Neural cell (in vitro differentiated cells): ENCODE data around the gene DLK2. TPM values are rescaled to one million over a fixed set of nuclear protein-coding genes. Genes with fewer than 3 reads are reported as not detected.

ENCODE experiments used
- H2AFZ ChIP-seq: fragments of 200-600, 300-800 bp; sonication (generic), shearing (Covaris generic); 2 replicates; pipeline ENCODE4 v1.6.0; 2014; ENCODE audit warnings: low read depth, mild to moderate bottlenecking, antibody characterized with exemption, low read length, moderate library complexity
- H3F3A ChIP-seq: fragments of 200-600 bp; shearing (Covaris generic); 2 replicates; pipeline ENCODE4 v1.6.1; 2016; ENCODE audit warnings: mild to moderate bottlenecking, moderate library complexity, mixed read lengths, antibody characterized with exemption, low read length; ENCODE audit not compliant: insufficient read depth, poor library complexity, severe bottlenecking
- H3K27ac ChIP-seq: fragments of 200-600, 300-800 bp; sonication (generic), shearing (Covaris generic); 2 replicates; pipeline ENCODE4 v1.5.1; 2014; ENCODE audit warnings: mild to moderate bottlenecking, low read length, moderate library complexity
- H3K27me3 ChIP-seq: fragments of 300-800, 200-600 bp; sonication (generic), shearing (Covaris generic); 2 replicates; pipeline ENCODE4 v1.6.0; 2014; ENCODE audit warnings: mild to moderate bottlenecking, low read depth, low read length, moderate library complexity; ENCODE audit not compliant: insufficient read depth
- H3K36me3 ChIP-seq: fragments of 300-800, 200-600 bp; sonication (generic), shearing (Covaris generic); 2 replicates; pipeline ENCODE4 v1.5.1; 2014; ENCODE audit warnings: mild to moderate bottlenecking, antibody characterized with exemption, low read length, moderate library complexity; ENCODE audit not compliant: insufficient read depth
- H3K4me2 ChIP-seq: fragments of 300-800, 200-600 bp; sonication (generic), shearing (Covaris generic); 2 replicates; pipeline ENCODE4 v1.6.0; 2014; ENCODE audit warnings: mild to moderate bottlenecking, low read length
- H3K4me3 ChIP-seq: fragments of 300-800, 200-600 bp; sonication (generic), shearing (Covaris generic); 2 replicates; pipeline ENCODE4 v1.5.1; 2014; ENCODE audit warnings: mild to moderate bottlenecking, low read length, moderate library complexity
- H3K79me2 ChIP-seq: fragments of 200-600 bp; shearing (Covaris generic); replicated peaks from 2 replicates; pipeline ENCODE4 v1.6.0; 2014; ENCODE audit warnings: mild to moderate bottlenecking, low read length, moderate library complexity; ENCODE audit not compliant: insufficient read depth
- H3K9ac ChIP-seq: fragments of 300-800, 200-600 bp; sonication (generic), shearing (Covaris generic); 2 replicates; pipeline ENCODE4 v1.6.1; 2016; ENCODE audit warnings: mild to moderate bottlenecking, low read length, mixed read lengths
- H3K9me2 ChIP-seq: fragments of 200-600 bp; shearing (Covaris generic); 2 replicates; pipeline ENCODE4 v1.6.1; 2016; ENCODE audit warnings: mild to moderate bottlenecking, low read length, mixed read lengths; ENCODE audit not compliant: insufficient read depth
- H3K9me3 ChIP-seq: fragments of 200-600, 300-800 bp; sonication (generic), shearing (Covaris generic); 2 replicates; pipeline ENCODE4 v1.6.1; 2016; ENCODE audit warnings: mild to moderate bottlenecking, mixed run types, low read length, moderate library complexity, mixed read lengths
- H4K20me1 ChIP-seq: fragments of 200-600 bp; shearing (Covaris generic); 2 replicates; pipeline ENCODE4 v1.6.1; 2016; ENCODE audit warnings: mild to moderate bottlenecking, mixed run types; ENCODE audit not compliant: insufficient read depth
- CTCF ChIP-seq: fragments of 450-650 bp; IDR thresholded peaks from 2 replicates; pipeline ENCODE4 v1.5.1; 2014; ENCODE audit warnings: antibody characterized with exemption, mild to moderate bottlenecking, moderate library complexity; ENCODE audit not compliant: poor library complexity, severe bottlenecking
- EP300 ChIP-seq: fragments of 450-650 bp; conservative IDR thresholded peaks from 2 replicates; pipeline ENCODE4 v1.6.1; 2014; ENCODE audit warnings: antibody characterized with exemption, mild to moderate bottlenecking, moderate library complexity; ENCODE audit not compliant: poor library complexity, severe bottlenecking
- EZH2 ChIP-seq: fragments of 200-600, 300-800 bp; shearing (Covaris generic), sonication (generic); IDR thresholded peaks from 2 replicates; pipeline ENCODE4 v1.6.1; 2014; ENCODE audit warnings: antibody characterized with exemption, low read length, borderline replicate concordance, mild to moderate bottlenecking; ENCODE audit not compliant: insufficient read depth, poor library complexity, severe bottlenecking
- MXI1 ChIP-seq: fragments of 450-650 bp; conservative IDR thresholded peaks from 2 replicates; pipeline ENCODE4 v1.6.1; 2014; ENCODE audit warnings: antibody characterized with exemption, mild to moderate bottlenecking; ENCODE audit not compliant: poor library complexity, severe bottlenecking
- POLR2AphosphoS5 ChIP-seq: IDR thresholded peaks from 2 replicates; pipeline ENCODE4 v1.6.1; 2012
- RAD21 ChIP-seq: fragments of 450-650 bp; conservative IDR thresholded peaks from 2 replicates; pipeline ENCODE4 v1.6.1; 2014; ENCODE audit warnings: antibody characterized with exemption, mild to moderate bottlenecking, moderate library complexity
- REST ChIP-seq: IDR thresholded peaks from 2 replicates; pipeline ENCODE4 v1.6.1; 2012; ENCODE audit warnings: borderline replicate concordance
- SMC3 ChIP-seq: fragments of 450-650 bp; conservative IDR thresholded peaks from 2 replicates; pipeline ENCODE4 v1.6.1; 2014; ENCODE audit warnings: antibody characterized with exemption, mild to moderate bottlenecking, moderate library complexity; ENCODE audit not compliant: poor library complexity
- TAF1 ChIP-seq: IDR thresholded peaks from 2 replicates; pipeline ENCODE4 v1.6.1; 2012; ENCODE audit warnings: low read depth
- polyA plus RNA-seq: library from polyadenylated mRNA; depleted of rRNA; stranded (reverse); fragments of >200 nt; gene quantifications from 2 replicates; pipeline ENCODE4 v1.2.3, GENCODE V29; 2014

The DLK2 gene
- polyA plus RNA-seq, 1 donor from 2014 or later = 19.8 TPM

GRCh38 chr6:43493833-43494232 is 38.5 kb upstream of the DLK2 start:
- TF ChIP-seq REST = no peak
- no peak for TF ChIP-seq TAF1
- no peak for TF ChIP-seq EP300
- no peak for TF ChIP-seq CTCF
- TF ChIP-seq SMC3 = no peak
- TF ChIP-seq POLR2AphosphoS5 = no peak
- no peak for TF ChIP-seq EZH2
- no peak for TF ChIP-seq RAD21
- no peak for TF ChIP-seq MXI1
- no peak overlapping the region for H2AFZ ChIP-seq
- H3F3A ChIP-seq = no peaks in the 10 kb centered on the region
- H3K9ac ChIP-seq = no peak overlapping the region
- no peaks in the 10 kb centered on the region for H3K9me2 ChIP-seq
- no peaks in the 10 kb centered on the region for H3K9me3 ChIP-seq
- no peak overlapping the region for H3K4me3 ChIP-seq
- no peak overlapping the region for H3K4me2 ChIP-seq
- no peaks in the 10 kb centered on the region for H3K36me3 ChIP-seq
- no peak overlapping the region for H3K27ac ChIP-seq
- H4K20me1 ChIP-seq = no peaks in the 10 kb centered on the region
- H3K27me3 ChIP-seq = no peaks in the 10 kb centered on the region
- no peaks in the 10 kb centered on the region for H3K79me2 ChIP-seq

- Histone ChIP-seq H3F3A (no peaks in the 10 kb centered on the region), H3K9me2 (no peaks in the 10 kb centered on the region), H3K9me3 (no peaks in the 10 kb centered on the region), H3K4me2 (no peak overlapping the region), H3K79me2 (no peaks in the 10 kb centered on the region), H2AFZ (no peak overlapping the region), H4K20me1 (no peaks in the 10 kb centered on the region), H3K9ac (no peak overlapping the region), H3K4me3 (no peak overlapping the region), H3K36me3 (no peaks in the 10 kb centered on the region), H3K27ac (no peak overlapping the region), H3K27me3 (no peaks in the 10 kb centered on the region)
- TF ChIP-seq RAD21 (no peak), POLR2AphosphoS5 (no peak), EP300 (no peak), CTCF (no peak), REST (no peak), EZH2 (no peak), TAF1 (no peak), SMC3 (no peak), MXI1 (no peak)
Observed at GRCh38 chr6:43493230-43493629, 37.9 kb upstream of the DLK2 start.
